Body of pancreas (tissue), 4 donors: Measurements from ENCODE around the gene MRM2.

Experiments
- POLR2A ChIP-seq, 3 donors: fragments of 450-650 bp; IDR thresholded peaks; one replicate each; pipeline ENCODE4 v1.6.1; 2016; ENCODE audit warnings: antibody characterized with exemption in 3 of 3, mild to moderate bottlenecking in 2 of 3
- TF ChIP-seq, protein P1 (sequence below), 7 experiments: fragments of 450-650 bp in 4 of 7; fragments of 200-600 bp in 3 of 7; sonication (generic) in 3 of 7; IDR thresholded peaks; one replicate each; pipeline ENCODE4 v1.5.1; 2016 to 2019; ENCODE audit warnings: antibody characterized with exemption in 7 of 7

DNA sequence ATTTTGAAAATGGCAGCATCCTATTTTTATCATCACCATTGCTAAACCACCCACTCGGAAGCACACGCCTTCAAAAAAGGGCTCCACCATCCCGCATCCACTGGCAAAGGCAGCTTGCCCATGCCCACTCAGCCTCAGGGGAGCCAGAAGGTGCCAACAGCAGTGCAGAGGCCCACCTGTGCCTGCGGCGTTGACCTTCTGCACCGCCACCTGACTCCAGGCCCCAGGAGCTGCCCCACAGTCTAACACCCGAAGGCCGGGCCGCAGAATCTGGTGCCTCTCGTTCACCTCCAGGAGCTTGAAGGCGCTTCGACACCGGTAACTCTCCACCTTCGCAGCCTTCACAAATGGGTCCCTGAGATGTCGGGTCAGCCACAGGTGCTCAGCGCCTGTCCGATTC is 2.8 kb downstream of the MRM2 start:
- TF ChIP-seq, protein P1, sequence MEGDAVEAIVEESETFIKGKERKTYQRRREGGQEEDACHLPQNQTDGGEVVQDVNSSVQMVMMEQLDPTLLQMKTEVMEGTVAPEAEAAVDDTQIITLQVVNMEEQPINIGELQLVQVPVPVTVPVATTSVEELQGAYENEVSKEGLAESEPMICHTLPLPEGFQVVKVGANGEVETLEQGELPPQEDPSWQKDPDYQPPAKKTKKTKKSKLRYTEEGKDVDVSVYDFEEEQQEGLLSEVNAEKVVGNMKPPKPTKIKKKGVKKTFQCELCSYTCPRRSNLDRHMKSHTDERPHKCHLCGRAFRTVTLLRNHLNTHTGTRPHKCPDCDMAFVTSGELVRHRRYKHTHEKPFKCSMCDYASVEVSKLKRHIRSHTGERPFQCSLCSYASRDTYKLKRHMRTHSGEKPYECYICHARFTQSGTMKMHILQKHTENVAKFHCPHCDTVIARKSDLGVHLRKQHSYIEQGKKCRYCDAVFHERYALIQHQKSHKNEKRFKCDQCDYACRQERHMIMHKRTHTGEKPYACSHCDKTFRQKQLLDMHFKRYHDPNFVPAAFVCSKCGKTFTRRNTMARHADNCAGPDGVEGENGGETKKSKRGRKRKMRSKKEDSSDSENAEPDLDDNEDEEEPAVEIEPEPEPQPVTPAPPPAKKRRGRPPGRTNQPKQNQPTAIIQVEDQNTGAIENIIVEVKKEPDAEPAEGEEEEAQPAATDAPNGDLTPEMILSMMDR (IDR thresholded peaks at IDR 0.05): no peak
- no peak for TF ChIP-seq POLR2A (IDR thresholded peaks at IDR 0.05)
